GM21619 (cell line): ENCODE results near the gene LHFPL3.
"Not testable (repeated sequence)": the region's sequence is repeated elsewhere in the genome, so short reads cannot be mapped to it uniquely, and the experiment has no call there.

ENCODE experiments used
- ATAC-seq: cut with Tn5 transposase; IDR thresholded peaks from one replicate; pipeline ENCODE4 v1.9.1; 2021; ENCODE audit not compliant: unreplicated experiment

The LHFPL3 gene

GRCh38 chr7:104891949-104892348 lies 563.5 kb downstream of the LHFPL3 start:
- no peak for ATAC-seq

DNA sequence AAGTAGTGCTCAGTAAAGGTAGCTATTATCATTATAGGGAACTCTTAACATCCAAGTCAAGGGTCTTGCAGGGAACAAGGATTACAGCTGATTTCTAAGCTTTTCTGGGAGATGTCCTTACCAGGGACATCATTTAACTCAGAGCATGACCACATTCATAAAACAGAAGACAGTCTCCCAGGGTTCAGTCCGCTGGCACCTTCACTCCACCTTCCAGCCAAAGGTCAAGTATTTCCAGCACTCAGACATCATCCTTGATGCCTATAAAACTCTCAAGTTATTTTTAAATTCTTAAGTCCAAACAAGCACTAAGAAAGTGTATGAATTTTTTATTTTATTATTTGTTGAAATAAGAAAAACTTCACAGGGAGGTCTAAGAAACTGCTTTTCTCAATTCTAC lies 565.9 kb downstream of the LHFPL3 start:
- no peak for ATAC-seq

- no peak for ATAC-seq
Measured at GRCh38 chr7:104894726-104895521, 566.5 kb downstream of the LHFPL3 start.

GRCh38 chr7:104895522-104896236 lies 567.3 kb downstream of the LHFPL3 start:
- no peak for ATAC-seq

DNA sequence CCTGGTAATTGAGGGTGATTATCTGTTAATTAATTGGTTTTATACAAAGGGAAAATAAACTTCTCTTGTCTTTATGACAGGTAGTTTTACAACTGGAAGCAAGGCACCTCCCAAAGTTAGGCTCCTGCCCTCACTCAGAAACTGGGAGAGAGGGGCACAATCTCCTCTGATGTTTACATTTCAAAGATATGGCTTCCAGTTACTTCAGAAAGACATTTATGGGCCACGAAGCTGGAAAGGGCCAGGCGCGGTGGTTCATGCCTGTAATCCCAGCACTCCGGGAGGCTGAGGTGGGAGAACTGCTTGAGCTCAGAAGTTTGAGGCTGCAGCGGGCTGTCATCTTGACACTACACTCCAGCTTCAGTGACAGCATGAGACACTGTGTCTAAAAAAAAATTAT lies 570.0 kb downstream of the LHFPL3 start:
- no peak for ATAC-seq

- ATAC-seq: no peak
Measured at GRCh38 chr7:104900525-104901239, 572.3 kb downstream of the LHFPL3 start.

- no peak for ATAC-seq
Measured at GRCh38 chr7:104901240-104901619, 572.8 kb downstream of the LHFPL3 start.

- ATAC-seq: no peak
Measured at GRCh38 chr7:104902183-104902582, 573.8 kb downstream of the LHFPL3 start.

DNA sequence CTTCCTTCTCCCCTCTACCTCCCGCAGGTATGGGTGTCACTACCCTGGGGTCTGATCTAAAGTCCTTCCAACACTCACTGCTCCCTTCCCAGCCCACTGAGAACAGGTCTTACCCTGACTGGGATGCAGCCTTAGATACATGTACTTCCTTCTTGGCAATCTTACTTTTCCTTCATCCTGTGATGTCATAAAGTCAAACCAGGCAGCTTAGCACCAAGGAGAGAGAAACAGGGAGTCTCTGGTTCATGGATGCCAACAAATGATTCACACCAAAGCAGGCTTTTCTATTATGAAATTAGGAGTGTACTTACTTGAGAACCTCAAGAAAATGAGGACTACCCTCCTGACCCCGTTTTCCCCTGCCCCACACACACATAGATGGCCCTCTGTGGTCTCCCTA lies 574.6 kb downstream of the LHFPL3 start:
- ATAC-seq: no peak

DNA sequence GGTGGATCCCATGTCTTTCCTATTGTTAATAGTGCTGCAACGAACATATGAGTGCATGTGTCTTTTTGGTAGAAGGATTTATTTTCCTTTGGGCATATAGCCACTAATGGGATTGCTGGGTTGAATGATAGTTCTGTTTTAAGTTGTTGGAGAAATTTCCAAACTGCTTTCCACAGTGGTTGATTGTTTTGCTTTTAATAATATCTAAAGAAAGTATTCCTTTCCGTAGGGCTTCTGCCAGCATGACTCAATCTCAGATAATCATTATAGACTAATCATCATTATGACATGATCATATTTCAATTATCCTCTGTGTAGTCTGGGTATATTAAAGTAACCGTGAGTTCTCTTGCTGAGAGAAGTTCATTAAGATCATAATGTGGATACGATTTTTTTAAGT lies 575.4 kb downstream of the LHFPL3 start:
- no peak for ATAC-seq

DNA sequence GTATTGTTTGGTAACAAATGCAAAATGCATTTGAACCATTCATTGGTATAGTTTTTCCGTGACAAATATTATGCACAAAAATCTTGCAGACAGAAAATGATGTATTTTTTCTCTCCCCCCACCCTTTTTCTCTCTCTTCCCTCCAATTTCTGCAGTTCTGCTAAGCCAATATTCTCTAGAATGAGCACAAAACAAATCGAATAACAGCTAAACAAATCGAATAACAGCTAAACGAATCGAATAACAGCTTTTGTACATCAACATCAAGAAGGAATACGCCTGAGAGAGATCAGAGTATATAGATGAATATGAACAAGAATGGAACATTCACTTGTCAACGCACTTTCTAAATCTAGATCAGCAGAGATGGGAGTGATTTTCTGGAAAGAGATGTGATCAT lies 577.6 kb downstream of the LHFPL3 start:
- no peak for ATAC-seq

DNA sequence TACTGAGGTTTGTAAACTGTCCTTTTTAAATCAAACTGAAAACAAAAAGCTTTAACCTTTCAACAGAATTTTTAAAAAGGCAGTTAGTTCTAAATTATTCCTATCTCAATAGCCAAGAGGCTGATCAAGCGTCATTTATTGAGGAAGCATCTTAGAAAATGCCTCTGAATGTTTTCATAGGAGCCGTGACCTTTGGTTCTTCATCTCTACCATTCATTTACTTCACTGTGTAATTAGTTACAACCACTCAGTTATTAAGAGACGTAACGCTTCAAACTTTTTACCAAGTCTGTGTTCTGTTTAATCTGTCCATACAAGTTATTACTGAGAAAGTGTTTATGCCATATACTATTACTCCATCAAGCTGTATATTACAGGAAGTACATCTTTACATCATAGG lies 578.2 kb downstream of the LHFPL3 start:
- ATAC-seq: no peak

DNA sequence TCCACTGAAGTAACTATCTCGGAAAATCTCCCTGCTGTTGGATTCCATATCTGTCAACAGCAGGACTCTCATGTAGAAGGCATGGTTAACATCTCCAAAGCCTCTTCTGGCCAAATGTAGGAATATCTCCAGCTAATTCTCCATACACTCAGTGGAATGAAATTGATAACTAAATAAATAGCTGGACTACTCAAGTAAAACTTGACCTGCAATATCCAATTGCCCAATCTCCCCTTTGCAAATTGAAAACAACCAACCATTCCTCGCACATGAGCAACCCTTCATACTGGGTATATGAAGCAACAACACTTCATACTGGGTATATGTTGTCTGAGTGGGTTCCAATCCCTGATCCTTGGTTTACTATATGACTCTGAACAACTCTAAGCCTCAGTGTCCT lies 580.2 kb downstream of the LHFPL3 start:
- no peak for ATAC-seq

DNA sequence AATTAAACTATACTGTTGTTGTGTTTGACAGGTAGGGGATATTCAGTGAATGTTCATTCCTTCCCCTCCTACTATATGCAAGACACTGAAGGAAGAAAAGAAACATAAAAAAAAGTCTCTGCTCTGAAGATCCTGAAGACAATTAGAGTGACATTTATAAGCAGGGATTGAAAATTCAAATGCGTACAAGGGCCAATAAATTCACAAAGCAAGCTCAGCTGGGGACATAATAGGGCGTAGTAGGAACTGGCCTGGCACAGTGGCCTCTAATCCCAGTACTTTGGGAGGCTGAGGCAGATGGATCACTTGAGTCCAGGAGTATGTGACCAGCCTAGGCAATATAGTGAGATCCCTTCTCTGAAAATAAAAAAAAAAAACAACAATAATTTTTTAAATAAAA lies 580.7 kb downstream of the LHFPL3 start:
- ATAC-seq: no peak

DNA sequence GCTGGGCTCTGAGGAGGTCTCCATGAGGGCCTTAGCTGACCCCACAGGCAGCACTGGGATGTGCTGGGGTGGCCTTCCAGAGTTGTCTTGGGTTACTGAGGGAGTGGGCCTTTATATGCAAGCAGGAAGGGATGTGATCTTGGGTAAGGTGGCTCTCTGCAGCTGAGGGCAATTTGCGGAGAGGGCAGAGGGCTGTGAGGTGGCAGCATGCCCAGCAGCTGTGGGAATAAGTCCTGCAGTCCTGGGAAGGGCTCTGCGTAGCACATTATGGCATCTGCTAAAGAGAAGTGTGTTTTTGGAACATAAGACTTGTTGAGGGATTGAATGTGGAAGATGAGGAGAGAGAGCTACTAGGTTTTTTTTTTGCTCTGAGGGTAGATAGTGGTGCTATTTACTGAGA lies 586.0 kb downstream of the LHFPL3 start:
- no peak for ATAC-seq

DNA sequence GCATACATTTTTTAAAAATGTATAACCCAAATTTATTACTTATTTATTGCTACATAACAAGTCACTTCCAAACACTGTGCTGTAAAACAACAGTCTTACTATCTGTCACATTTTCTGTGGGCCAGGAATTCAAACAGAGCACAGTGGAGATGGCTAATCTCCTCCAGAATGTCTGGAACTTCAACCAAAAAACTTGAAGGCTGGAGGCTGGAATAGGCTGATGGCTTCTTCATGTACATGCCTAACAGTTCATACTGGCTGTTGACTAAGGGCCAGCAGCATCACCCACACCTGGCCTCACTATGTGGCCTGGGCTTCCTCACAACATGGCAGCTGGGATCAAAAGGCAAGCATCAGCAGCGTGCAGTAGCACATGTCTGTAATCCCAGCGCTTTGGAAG lies 593.2 kb downstream of the LHFPL3 start:
- no peak for ATAC-seq

- no peak for ATAC-seq
Measured at GRCh38 chr7:104922182-104923009, 594.0 kb downstream of the LHFPL3 start.

- peak; percentile 97 for ATAC-seq
Measured at GRCh38 chr7:104923010-104923421, 594.6 kb downstream of the LHFPL3 start.

DNA sequence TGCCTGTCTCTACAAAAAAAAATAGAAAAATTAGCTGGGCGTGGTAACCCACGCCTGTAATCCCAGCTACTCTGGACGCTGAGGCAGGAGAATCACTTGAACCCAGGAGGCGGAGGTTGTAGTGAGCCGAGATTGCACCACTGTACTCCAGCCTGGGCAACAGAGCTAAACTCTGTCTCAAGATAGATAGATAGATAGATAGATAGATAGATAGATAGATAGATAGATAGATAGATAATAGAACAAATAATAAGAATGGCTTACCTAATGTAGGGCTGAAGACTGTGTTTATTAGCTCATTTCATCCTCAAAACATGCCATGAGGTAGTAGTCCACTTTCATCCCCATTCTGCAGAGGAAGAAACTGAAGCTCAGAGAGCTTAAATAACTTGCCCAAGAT lies 597.8 kb downstream of the LHFPL3 start:
- ATAC-seq: not testable (repeated sequence)

- no peak for ATAC-seq
Measured at GRCh38 chr7:104926601-104927041, 598.2 kb downstream of the LHFPL3 start.

DNA sequence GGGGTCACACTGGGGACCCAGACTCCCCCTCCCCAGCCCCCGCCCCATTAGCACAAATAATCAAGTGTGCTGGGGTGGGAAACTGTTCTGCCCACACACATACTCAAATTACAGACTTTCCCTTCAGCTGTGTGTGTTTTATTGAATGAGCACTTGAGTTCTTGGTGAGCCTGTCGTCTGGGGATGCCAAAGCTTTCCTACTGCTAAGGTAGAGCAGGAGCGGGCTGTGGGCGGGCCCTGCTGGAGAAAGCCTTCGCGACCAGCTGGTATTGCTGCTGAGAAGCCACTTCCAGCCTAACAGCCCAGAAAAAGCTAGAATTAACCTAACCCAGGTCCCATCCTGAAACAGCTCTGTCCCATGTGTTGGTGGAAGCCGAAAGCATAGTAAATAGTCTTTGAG lies 598.7 kb downstream of the LHFPL3 start:
- ATAC-seq: no peak
